ENCODE data around the gene AKR1B1.

The AKR1B1 gene

DNA sequence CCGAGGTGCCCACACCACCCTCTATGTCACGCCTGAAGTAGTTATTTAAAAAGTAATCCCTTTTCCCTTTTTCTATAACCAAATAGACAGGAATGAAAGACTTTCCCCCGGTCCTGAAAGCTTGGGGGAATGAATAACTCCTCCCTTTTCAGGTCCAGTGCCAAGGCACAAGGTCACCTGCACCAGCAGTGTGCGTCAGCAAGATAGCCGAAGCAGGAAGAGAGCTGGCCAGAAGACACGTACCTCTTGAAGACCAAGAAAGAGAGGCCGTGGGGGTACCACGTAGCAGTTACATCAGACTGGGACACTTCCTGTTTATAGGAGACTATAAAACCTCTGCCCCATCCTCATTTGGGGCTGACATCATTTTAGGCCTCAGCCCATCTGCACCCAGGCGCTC lies 10.7 kb upstream of the AKR1B1 start:
- no peak for DNase-seq (ENCODE audit: low spot score)

DNA sequence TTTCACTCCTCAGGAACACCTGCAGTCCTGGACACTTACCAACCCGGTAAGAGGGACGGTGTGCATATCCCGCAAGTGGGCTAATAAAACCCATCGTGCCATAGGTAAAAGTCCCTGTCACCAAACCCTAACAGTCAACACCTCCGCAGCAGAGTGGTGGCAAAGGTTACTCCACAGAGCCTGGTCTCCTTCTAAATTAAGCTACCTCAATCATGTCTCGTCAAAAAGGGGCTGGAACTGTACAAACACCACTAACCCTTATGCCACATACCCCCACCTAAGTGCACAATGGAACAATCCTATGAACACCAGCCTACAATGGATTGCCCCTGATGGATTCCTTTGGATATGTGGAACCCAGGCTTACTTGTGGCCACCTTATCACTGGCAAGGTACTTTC lies 9.6 kb upstream of the AKR1B1 start:
- DNase-seq (ENCODE audit: low spot score): no peak

DNA sequence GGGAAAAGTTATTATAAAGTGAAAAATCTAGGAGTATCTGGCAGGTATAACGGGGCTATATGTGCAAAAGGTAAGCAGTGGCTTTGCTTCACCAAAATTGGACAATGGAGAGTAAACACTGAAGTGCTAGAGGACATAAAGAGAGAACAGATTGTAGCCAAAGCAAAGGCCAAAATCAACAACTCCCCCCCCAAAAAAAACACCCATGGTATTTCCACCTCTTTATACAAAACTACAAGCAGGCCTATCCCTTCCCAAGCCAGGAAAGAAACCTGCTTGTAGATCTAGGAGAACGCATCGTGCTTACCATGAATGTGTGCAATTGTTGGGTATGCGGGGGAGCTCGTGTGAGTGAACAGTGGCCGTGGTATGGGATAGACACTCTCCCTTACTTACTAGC lies 9.2 kb upstream of the AKR1B1 start:
- DNase-seq (ENCODE audit: low spot score): no peak

DNA sequence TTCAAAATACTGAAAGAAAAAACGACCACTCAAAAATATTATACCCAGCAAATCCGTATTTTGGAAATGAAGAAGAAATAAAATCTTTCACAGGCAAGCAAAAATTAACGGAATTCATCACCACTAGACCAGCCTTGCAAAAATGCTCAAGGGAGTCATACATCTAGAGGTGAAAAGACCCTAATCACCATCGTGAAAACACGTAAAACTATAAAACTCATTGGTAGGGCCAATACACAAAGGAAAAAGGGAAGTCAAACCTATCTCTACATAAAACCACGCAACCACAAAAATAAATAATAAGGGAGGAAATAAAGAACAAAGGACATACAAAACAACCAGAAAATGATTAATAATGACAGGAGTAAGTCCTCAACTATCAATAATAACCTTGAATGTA lies 6.6 kb upstream of the AKR1B1 start:
- DNase-seq (ENCODE audit: low spot score): no peak

DNA sequence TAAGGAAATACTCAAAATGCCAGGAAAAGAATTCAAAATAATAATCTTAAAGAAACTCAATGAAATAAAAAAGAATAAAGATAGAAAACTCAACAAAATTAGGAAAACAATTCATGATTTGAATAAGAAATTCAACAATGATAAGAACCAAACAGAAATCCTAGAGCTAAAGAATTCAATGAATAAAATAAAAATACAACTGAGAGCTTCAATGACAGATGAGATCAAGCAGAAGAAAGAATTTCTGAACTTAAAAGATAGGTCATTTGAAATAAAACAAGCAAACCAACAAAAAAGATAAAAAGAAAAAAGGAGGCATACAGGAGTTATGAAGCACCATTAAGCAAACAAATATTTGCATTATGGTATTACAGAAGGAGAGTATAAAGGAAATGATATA lies 5.6 kb upstream of the AKR1B1 start:
- no peak for DNase-seq (ENCODE audit: low spot score)

DNA sequence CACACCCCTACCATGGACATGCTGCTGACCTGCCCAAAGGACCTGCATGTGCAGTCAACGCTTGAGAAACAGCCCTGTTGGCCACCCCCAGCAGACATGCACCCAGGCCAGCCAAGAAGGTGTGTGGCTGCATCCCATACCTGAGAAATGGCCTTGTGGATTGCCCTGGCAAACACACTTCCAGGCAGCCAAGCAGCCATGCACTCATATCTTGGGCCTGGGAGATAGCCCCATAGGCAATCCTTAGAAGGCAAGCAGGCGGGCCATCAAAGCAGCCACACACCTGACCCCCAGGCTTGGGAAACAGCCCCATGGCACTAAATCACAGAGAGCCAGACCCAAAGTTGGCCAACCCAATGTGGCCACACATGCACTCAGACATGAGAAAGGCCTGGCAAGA lies 4.9 kb upstream of the AKR1B1 start:
- DNase-seq (ENCODE audit: low spot score): no peak

DNA sequence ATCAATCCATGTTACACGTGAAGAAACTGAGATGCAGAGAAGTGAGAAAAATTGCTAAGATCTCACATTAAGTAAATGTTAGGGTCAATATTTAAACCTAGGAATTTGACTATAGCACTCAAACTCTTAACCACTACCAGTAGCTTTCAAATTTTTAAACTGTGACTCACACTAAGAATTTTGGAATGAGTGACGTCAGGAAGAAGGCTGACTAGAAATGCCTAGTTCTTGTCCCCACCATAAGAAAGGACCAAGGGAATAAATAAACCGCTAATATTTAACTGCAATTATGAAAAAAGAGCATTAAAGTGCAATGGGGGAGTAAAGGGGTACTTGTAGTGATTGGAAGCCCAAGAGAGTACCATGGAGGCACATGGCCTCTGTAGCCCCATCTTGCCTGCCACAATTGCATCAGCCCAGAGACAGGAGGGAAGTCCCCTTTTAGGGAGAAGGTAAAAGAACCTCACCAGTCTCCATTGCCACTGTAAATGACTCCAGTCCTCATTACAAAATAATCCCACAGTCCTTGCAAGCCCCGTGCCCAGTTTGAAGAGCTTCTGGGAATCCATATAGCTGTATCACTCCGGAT lies 3.5 kb upstream of the AKR1B1 start:
- DNase-seq (ENCODE audit: low spot score): no peak

DNA sequence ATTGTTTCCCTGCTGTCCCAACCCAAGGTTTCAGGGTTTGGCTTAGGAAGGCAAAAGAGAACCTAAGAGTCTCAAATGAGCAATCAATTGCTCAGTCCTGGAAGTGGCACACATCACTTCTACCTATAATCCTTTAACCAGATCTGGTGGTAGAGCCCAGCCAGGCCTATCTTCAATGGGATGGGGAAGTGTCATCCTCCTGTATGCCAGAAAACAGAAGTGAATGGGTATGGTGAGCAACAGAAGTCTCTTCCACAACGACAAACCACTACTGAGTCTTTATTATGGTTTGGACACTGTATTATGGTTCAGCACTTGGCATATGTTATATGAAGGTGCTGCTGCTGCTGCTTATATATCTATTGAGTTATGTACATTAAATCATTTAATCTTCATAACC lies 3.0 kb upstream of the AKR1B1 start:
- DNase-seq (ENCODE audit: low spot score): no peak

DNA sequence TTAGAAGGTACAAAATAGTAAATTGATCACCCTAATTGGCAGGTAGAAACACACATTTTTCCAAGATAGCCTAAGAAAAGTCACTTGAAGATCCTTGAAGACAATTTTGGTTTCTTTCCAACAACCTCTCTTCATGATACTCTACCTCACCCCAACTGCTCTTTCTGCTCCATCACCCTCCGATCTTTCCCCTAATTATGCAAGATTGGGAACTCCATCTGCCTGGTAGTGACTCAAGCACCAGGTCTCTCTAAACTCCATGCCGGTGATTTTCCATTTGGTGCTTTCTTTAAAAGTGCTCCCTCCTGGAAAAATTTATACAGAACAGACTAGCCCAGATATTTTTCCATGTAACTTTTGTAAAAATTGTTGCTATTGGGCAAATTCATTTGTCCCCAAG lies 1.1 kb upstream of the AKR1B1 start:
- DNase-seq (ENCODE audit: low spot score): no peak

DNA sequence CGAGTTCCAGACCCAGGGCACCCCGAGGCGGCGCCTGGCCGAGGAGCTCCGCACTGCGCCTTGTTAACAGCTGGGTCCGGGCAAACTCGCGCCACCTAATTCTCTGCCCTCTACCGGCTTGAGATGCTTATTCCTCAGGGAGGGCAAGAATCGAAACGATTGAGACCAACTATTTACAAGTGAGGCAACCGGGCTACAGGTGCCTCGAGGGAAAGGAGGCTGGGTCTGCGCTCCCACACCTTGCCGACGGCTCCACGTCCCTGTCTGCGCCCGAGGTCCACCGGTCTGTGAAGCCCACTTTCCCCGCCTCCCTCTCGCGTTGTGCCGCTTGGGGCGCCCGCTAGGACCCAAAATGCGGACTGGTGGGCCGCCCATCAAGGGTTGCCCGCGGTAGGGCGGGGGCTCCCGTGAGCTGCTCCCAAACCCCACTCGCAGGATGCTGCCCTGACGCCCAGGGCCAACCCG lies 527 bp downstream of the AKR1B1 start:
- peak; percentile 55 for DNase-seq (ENCODE audit: low spot score)

DNA sequence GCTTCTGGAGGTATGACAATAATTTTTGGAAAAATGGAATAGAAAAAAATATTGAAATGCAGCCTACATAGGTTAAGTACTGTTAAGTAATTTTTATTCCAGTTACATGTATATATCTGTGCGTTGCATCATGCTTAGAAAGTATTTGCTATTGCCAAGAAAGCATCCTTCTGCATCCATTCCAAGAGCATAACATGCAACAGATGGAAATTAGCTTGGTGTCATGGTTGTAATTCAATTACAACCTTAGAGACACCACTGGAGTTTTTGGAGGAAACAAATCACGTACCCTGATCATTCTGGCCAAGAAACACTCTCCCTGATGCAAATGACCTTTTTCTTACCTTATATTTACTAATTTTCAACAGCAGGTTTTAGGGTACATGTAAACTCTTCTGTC lies 1.7 kb downstream of the AKR1B1 start:
- DNase-seq (ENCODE audit: low spot score): no peak

DNA sequence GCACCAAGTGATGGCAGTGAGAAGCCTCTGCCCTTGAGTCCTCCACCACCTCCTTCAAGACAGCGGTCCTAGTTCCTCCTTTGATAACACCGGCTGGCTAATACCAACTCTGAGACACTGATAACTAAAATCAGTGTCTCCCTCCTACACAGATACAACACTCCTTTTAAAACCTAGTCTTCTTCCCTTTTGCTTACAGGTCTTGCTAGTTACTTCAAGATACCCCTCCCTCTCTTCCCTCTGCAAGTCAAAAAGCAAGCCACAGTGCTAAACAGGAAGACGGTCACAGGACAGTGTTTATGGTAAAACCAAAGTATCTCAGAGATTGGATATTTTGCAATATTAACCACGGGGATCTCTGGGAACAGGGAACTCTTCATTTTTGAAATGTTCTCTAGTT lies 4.6 kb downstream of the AKR1B1 start:
- peak; percentile 13 for DNase-seq (ENCODE audit: low spot score)

DNA sequence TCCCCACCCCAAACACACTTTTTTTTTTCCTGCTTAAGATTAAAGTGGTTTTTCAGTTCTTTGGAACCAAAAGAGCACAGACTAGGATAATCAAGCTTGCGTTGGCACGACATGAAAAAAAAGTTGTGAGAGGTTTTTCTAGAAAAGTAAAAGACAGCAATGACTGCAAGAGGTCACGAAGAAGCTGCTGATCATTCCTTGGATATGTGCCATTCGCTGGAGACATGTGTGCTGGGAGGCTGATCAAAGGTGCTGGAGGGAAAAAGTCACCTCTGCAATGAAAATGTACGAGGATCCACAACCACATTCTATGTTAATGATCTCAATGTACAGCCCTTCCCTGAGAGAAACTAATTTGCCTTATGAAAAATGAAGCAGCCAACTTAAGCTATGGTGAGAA lies 5.4 kb downstream of the AKR1B1 start:
- DNase-seq (ENCODE audit: low spot score): no peak

DNA sequence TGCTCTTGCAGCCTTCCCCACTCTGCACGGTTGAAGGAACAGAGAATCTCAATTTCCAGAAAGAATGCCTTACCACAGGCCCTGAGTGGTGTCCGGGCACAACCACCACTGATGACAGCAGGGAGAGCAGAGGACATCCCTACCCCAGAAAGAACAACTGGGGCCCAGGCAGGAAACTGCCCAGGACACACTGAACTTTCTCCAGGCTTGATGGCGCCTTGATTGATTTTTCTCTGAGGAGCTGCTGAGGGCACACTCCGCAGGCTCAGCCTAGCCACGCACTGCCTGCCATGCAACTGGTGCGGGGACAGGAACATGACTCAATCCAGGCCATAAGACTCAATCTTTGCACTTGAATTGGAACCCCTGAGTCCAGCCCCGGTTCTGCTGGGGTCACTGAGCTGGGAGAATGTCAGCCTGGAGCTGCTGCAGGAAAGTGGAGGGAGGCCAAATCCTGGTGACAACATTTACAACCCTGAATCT lies 5.9 kb downstream of the AKR1B1 start:
- no peak for DNase-seq (ENCODE audit: low spot score)

DNA sequence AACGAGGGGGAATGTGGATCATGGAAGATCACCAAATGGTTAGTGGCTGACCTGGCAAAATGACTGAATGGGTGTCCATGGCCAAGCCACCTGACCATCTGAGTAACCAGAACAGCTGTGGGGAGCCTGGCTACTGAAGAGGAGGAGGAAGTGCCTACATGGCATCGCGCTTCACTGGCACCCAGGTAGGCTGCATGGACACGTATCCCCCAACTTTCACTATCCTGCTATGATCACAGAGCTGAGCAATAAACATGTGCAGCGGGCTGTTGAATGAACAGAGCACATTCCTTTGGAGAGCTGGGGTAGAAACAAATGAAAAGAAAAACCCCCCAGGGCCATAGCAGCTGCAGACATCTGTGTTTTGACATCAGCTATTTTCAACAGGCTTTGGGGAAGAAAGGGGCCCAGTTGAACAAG lies 6.5 kb downstream of the AKR1B1 start:
- DNase-seq (ENCODE audit: low spot score): no peak

DNA sequence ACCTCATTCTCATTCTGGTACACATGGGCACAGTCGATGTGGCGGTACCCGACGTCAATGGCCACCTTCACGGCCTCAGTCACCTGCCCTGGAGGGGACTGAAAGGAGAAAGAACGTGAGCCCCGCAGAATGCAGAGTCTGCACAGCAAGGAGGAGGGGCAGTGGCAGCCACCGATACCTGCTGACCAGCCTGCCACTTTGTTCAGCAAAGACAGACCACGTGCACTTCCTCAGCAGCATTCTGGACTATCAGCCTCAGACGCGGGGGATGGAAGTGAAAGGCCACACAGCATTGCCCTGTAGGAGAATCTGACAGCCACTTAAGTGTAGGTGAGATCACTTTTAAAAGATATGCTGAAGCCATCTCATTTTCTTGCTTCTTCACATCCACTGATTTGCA lies 7.2 kb downstream of the AKR1B1 start:
- DNase-seq (ENCODE audit: low spot score): no peak

DNA sequence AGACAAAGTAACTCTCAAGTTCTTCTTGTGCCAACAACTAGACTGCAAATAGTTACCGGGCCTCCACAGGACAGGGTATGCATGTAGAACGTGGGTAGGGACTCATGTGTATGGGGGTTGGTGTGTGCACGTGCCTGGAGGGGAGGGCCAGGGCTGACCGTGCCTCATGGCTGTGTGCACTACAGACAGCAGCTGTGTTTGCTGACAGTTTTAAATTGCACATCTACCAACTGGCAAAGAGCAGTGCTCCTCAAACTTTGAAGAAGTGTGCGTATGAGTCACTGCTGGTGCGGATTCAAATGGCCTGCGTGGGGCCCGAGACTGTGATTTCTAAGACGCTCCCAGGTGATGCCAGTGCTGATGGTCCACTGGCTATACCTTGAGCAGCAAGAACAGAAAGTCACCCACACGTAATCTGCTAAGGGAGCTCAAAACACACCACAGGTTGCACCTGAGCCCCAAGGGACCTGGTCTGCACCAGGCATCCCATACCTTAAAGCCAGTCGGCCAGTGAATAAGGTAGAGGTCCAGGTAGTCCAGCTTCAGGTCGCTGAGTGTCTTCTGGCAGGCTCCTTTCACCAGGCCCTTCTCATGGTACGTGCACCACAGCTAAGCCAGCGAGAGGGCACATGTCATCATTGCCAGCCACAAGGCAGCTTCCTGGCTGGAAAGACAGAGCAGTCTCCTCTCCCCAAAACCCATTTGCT lies 8.5 kb downstream of the AKR1B1 start:
- no peak for DNase-seq (ENCODE audit: low spot score)

DNA sequence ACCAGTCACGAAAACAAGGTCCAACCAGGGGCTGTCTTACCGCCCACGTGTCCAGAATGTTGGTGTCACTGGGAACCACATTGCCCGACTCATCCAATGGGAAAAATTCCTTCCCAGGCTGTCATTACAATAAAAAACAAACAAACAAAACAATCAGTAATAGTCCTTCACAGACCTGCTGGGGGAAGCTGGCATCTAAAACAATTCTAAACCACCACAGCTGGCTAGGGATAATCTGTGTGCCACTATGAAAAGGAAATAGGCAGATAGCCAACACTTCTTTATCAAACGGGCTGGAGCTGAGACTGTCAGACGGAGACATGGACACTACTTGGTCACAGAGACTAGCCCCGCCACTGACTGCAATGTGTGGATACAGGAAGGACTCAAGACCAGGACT lies 9.2 kb downstream of the AKR1B1 start:
- no peak for DNase-seq (ENCODE audit: low spot score)

DNA sequence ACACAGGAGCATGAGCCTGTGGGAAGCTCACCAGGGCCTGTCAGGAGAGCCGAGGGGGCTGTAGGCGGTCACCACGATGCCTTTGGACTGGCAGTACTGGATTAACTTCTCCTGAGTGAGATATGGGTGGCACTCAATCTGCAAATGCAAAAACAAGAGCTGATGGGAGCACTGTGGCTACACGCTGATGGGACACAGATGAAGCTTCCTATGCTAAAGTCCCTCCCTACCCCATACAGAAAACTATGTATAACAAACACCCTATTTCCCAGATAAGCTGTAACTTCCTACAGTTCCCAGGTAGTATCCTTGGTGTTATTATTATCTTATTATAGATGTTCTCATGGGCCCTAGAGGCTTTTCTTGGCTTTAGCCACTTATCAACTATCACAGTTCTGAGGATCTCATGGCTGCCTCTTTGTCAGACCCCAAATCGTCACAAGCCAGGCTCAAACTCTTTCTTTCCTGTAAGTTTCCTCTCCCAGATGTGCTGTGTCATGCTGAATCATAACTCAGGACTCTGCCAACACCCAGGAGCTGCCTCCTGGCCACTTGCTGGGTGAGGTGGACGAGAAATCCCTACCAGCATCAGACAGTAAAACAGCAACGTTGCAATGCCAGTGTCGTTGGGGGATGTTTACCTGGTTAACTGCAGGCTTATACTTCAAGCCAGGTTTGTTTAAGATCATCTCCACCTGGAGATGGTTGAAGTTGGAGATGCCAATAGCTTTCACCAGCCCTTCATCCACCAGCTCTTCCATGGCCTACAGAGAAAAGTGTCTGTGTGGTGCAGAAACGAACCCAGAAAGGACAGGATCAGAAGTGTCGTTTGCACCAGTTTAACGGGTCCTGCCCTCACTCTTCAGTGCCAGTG lies 10.3 kb downstream of the AKR1B1 start:
- DNase-seq (ENCODE audit: low spot score): no peak

DNA sequence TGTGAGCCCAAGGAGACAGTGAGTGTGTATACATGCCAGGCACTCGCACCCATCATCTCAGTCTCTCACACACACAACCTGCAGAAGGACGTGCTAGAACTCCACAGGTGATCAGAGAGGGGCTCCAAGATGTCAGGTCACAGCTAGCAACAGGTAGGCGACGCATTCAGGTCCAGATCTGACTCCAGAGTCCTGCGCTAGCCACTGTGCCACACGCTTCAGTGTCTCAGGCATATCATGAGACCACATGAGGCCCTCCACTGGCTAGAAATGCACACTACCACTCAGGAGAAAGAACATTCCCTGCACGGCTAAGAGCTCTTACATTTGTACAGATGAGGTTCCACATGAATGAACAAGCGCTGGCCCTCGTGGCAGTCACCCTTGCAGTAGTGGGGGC lies 11.5 kb downstream of the AKR1B1 start:
- DNase-seq (ENCODE audit: low spot score): no peak

DNA sequence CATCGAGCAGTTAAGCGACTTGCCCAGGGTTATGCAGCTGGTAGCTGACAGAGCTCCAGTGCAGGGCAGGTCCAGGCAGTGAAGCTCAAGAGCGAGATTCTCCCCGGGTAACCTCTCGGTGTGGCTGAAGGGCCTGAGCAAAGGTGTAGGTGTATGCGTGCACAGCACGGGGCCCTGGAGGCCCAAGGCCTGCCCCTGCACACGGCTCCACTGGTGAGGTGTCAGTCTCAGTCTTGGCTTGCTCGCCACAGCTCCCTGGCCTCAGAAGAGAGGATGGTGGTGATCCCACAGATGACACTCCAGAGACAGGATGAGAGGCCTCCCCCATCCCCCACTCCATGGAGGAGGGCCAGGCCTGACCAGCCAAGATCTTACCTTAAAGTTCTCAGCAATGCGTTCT lies 12.0 kb downstream of the AKR1B1 start:
- DNase-seq (ENCODE audit: low spot score): no peak

DNA sequence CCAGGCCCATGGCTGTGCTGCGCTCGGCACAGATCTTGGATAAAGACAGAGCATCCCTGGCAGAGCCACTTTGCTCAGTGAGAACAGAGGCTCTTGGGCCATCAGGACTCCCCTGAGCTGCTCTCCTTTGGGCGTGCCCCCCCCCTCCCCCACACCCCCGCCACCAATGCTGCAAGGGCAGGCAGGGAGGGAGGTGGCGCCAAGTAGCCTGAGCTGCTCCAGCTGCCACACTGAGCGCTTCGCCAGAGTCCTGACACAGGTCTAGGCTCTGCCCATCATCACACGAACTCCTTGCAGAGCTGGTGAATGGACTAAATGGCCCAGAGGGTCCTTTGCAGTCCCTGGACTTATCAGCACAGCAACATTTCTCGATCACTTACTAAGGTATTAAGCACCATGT lies 12.5 kb downstream of the AKR1B1 start:
- DNase-seq (ENCODE audit: low spot score): no peak

DNA sequence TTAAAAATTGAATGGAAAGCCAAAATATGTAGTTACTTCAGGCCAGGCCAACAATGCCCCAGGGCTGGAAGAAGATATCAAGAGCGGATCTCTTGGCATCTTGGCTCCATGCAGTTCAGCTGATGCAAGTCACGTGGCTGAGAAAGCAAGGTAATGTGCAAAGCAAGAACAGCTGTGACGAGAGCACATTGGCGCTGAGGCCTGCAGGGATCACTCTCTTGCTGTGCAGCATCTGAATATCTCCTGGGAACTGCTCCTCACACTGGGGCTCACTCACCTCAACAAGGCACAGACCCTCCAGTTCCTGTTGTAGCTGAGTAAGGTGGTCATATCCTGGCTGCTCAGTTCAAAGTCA lies 14.0 kb downstream of the AKR1B1 start:
- no peak for DNase-seq (ENCODE audit: low spot score)
